ENCODE results near the gene PUM2. TPM values are rescaled to one million over a fixed set of nuclear protein-coding genes. Genes with fewer than 3 reads are reported as not detected.

PUM2 gene
- polyA plus RNA-seq, 1 donor (not counting 4 experiments of a cell fraction or from before 2014, with no cell fraction given) = 47.5 TPM

DNA sequence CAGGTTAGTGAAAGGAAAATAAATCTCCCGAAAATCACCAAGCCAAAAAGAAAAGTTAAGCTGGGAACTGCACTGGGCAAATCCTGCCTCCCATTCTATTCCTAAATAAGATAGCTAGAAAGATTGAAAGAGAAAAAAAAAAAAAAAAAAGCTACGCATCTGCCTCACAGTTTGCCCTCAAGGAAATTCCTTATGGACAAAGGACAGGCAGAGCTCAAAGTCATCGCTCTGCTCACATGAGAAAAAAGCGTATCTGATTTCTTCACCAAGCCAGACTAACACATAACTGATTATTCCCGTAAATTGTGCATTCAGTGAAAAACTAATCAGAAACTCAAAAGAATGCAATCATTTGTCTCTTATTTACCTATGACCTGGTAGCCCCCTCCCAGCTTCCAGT lies 50.0 kb downstream of the PUM2 start:
- H3K27me3 ChIP-seq (ENCODE audit: control insufficient read depth, extremely low read depth, insufficient read depth, low read length) = no peaks in the 10 kb centered on the region
- H3K9me3 ChIP-seq (ENCODE audit: control insufficient read depth, low read depth, low read length) = no peaks in the 10 kb centered on the region
- H3K36me3 ChIP-seq (ENCODE audit: control insufficient read depth in 2 of 2, extremely low read depth in 1 of 2, insufficient read depth in 2 of 2, low read length in 2 of 2) = peaks cover 7 to 26% of the 10 kb centered on the region in 2 experiments
- FAIRE-seq (no peak), DNase-seq (ENCODE audit: low read depth, low spot score) (no peak)
- no peak overlapping the region for H3K4me2 ChIP-seq (ENCODE audit: control insufficient read depth, extremely low read depth, insufficient read depth, low read depth, low read length)
- peaks cover 3% of the 10 kb centered on the region for H3K9me1 ChIP-seq (ENCODE audit: control insufficient read depth, extremely low read depth, insufficient read depth, low read length)
- H3K79me2 ChIP-seq (ENCODE audit: control insufficient read depth, insufficient read depth, low read length) = peaks cover 45% of the 10 kb centered on the region
- H4K20me1 ChIP-seq (ENCODE audit: control insufficient read depth, extremely low read depth, insufficient read depth, low read length) = peaks cover 4% of the 10 kb centered on the region
- no peak overlapping the region for H3K9ac ChIP-seq (ENCODE audit: control insufficient read depth, extremely low read depth, insufficient read depth, low read length)
- TF ChIP-seq, protein P1, sequence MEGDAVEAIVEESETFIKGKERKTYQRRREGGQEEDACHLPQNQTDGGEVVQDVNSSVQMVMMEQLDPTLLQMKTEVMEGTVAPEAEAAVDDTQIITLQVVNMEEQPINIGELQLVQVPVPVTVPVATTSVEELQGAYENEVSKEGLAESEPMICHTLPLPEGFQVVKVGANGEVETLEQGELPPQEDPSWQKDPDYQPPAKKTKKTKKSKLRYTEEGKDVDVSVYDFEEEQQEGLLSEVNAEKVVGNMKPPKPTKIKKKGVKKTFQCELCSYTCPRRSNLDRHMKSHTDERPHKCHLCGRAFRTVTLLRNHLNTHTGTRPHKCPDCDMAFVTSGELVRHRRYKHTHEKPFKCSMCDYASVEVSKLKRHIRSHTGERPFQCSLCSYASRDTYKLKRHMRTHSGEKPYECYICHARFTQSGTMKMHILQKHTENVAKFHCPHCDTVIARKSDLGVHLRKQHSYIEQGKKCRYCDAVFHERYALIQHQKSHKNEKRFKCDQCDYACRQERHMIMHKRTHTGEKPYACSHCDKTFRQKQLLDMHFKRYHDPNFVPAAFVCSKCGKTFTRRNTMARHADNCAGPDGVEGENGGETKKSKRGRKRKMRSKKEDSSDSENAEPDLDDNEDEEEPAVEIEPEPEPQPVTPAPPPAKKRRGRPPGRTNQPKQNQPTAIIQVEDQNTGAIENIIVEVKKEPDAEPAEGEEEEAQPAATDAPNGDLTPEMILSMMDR (optimal IDR thresholded peaks at IDR 0.05 in 1 of 3, IDR thresholded peaks at IDR 0.05 in 1 of 3, conservative IDR thresholded peaks at IDR 0.05 in 1 of 3; ENCODE audit: extremely low read depth in 1 of 3, insufficient read depth in 2 of 3, low read length in 3 of 3) = no peak
- no peak for TF ChIP-seq EZH2 (IDR thresholded peaks at IDR 0.05; ENCODE audit: low read length)
- no peak overlapping the region for H3K27ac ChIP-seq (ENCODE audit: control insufficient read depth, insufficient read depth, low read length)
- dilution Hi-C loops (cut with MboI; ENCODE audit: extremely low pct_ligation_motif_present, low sequenced_read_pairs) = no loop called here
- no peak overlapping the region for H2AFZ ChIP-seq (ENCODE audit: control insufficient read depth, low read length)
- H3K4me3 ChIP-seq (ENCODE audit: control insufficient read depth in 2 of 3, extremely low read depth in 1 of 3, insufficient read depth in 2 of 3, low read depth in 1 of 3, low read length in 3 of 3) = no peak overlapping the region
- peaks cover 14% of the 10 kb centered on the region for H3K4me1 ChIP-seq (ENCODE audit: control insufficient read depth, extremely low read depth, insufficient read depth, low read length)

DNA sequence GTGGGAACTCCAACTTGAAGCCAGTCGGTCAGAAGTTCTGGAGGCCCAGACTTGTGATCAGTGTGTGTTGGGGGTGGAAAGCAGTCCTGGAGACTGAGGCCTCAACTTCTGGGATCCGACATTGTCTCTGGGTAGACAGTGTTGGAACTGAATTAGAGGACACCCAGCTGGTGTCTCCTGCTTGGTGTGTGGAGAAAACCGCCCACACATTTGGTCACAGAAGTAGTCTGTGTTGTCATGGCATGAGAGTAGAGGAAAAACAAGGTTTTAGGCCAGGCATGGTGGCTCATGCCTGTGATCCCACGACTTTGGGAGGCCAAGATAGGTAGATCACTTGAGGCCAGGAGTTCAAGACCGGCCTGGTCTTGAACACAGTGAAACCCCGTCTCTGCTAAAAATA lies 51.5 kb downstream of the PUM2 start:
- Histone ChIP-seq H4K20me1 (ENCODE audit: control insufficient read depth, extremely low read depth, insufficient read depth, low read length) (peaks cover 4% of the 10 kb centered on the region), H3K9ac (ENCODE audit: control insufficient read depth, extremely low read depth, insufficient read depth, low read length) (no peak overlapping the region), H3K4me1 (ENCODE audit: control insufficient read depth, extremely low read depth, insufficient read depth, low read length) (peaks cover 3% of the 10 kb centered on the region), H3K36me3 (ENCODE audit: control insufficient read depth in 2 of 2, extremely low read depth in 1 of 2, insufficient read depth in 2 of 2, low read length in 2 of 2) (peaks cover 9 to 30% of the 10 kb centered on the region in 2 experiments), H3K4me3 (ENCODE audit: control insufficient read depth in 2 of 3, extremely low read depth in 1 of 3, insufficient read depth in 2 of 3, low read depth in 1 of 3, low read length in 3 of 3) (no peak overlapping the region), H3K79me2 (ENCODE audit: control insufficient read depth, insufficient read depth, low read length) (peaks cover 48% of the 10 kb centered on the region), H3K4me2 (ENCODE audit: control insufficient read depth, extremely low read depth, insufficient read depth, low read depth, low read length) (no peak overlapping the region), H3K9me3 (ENCODE audit: control insufficient read depth, low read depth, low read length) (no peaks in the 10 kb centered on the region), H3K27ac (ENCODE audit: control insufficient read depth, insufficient read depth, low read length) (no peak overlapping the region), H2AFZ (ENCODE audit: control insufficient read depth, low read length) (no peak overlapping the region), H3K9me1 (ENCODE audit: control insufficient read depth, extremely low read depth, insufficient read depth, low read length) (peaks cover 3% of the 10 kb centered on the region), H3K27me3 (ENCODE audit: control insufficient read depth, extremely low read depth, insufficient read depth, low read length) (no peaks in the 10 kb centered on the region)
- DNase-seq (ENCODE audit: low read depth, low spot score) (no peak), FAIRE-seq (no peak)
- dilution Hi-C loops (cut with MboI; ENCODE audit: extremely low pct_ligation_motif_present, low sequenced_read_pairs) = no loop called here
- TF ChIP-seq EZH2 (IDR thresholded peaks at IDR 0.05; ENCODE audit: low read length) = no peak
- TF ChIP-seq, protein P1 (optimal IDR thresholded peaks at IDR 0.05 in 1 of 3, IDR thresholded peaks at IDR 0.05 in 1 of 3, conservative IDR thresholded peaks at IDR 0.05 in 1 of 3; ENCODE audit: extremely low read depth in 1 of 3, insufficient read depth in 2 of 3, low read length in 3 of 3) = no peak
